HG03520 (cell line): ENCODE data around the gene INS.
"Not testable (repeated sequence)": the region's sequence is repeated elsewhere in the genome, so short reads cannot be mapped to it uniquely, and the experiment has no call there.

Experiments
- ATAC-seq: cut with Tn5 transposase; IDR thresholded peaks from one replicate; pipeline ENCODE4 v1.9.1; 2021; ENCODE audit warnings: mild to moderate bottlenecking, moderate library complexity; ENCODE audit not compliant: unreplicated experiment

INS gene

GRCh38 chr11:2135648-2136201 is 25.3 kb downstream of the INS start:
- no peak for ATAC-seq

DNA sequence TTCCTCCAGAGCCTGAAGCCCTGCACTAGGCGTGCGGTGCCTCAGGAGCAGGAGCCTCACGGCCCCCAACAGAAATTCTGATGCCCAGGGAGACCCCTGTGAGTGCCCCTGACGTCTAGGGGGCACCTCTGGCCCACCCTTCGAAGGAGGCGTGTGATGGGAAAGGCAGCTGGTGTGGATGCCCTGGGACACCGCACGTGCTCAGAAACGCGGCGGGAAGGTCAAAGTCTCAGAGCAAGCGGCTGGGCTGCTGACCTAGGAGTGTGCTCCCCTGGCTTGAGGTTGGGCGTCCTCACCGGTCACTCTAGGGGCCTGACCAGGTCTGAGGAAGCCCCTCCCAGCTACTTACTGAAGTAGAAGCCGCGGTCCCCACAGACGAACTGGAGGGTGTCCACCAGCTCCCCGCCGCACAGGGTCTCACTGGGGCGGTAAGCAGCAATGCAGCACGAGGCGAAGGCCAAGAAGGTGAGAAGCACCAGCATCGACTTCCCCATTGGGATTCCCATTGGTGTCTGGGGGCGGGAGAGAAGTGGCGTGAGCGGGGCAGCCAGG is 25.9 kb downstream of the INS start:
- no peak for ATAC-seq

DNA sequence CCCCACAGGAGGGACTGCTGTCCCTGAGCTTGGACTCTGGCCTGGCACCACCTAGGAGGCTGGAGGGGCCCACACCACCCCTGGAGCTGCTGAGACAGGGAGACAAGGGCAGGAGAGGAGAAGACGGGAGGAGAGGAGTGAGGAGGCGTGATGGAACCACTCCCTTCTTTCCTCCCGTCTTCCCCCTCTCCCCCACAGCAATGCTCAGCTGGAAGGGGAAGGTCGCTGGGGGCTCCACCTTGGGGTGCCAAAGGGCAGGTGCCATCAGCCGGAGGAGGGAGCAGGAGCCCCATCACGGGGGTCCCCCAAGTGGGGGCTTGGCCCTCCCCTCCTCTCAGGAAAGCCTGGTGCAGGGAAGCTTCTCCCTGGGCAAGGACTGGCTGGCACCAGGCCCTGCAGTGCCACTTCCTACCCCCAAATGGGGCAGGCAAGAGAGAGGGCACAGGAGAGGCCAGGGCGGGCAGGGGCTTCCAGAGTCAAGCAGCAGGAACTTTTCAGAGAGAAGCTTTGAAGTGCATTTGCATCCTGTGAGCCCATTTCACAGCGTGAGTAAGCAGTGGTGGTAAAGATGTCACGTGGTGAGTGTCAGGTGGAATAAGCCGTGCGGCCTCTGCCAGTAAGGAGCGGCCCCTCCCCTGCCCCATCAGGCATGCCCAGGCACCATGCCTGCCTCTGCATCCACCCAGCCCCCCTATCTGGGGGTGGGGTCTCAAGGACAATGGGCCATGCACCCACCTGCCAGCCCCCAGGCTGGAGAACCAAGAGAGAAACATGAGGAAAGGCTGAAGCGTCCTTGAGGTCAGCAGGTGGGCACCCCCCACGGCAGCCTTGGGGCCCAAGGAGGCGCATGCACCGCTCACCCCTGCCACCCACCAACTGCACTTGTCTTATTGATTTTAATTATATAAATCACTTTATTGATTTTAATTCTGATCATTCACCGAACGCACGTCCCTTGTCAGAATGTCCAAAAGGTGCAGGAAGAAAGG is 26.7 kb downstream of the INS start:
- ATAC-seq = no peak

GRCh38 chr11:2133241-2134021 is 27.6 kb downstream of the INS start:
- ATAC-seq = no peak

DNA sequence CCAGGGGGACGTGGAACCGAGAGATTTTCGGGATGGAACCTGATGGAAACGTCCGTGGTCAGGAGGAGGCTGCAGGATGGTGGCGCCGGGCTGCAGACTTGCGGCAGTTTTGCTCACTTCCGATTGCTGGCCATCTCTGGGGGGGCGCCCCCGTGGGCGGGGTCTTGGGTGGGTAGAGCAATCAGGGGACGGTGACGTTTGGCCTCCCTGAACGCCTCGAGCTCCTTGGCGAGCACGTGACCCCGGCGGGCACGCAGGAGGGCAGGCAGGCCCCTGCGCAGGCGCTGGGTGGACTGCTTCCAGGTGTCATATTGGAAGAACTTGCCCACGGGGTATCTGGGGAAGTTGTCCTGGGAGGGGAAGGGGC is 28.2 kb downstream of the INS start:
- no peak for ATAC-seq

- no peak for ATAC-seq
These were observed 28.8 kb downstream of the INS start for GRCh38 chr11:2132246-2132645.

GRCh38 chr11:2131371-2132236 is 29.4 kb downstream of the INS start:
- ATAC-seq = no peak

GRCh38 chr11:2130881-2131352 is 30.1 kb downstream of the INS start:
- no peak for ATAC-seq

DNA sequence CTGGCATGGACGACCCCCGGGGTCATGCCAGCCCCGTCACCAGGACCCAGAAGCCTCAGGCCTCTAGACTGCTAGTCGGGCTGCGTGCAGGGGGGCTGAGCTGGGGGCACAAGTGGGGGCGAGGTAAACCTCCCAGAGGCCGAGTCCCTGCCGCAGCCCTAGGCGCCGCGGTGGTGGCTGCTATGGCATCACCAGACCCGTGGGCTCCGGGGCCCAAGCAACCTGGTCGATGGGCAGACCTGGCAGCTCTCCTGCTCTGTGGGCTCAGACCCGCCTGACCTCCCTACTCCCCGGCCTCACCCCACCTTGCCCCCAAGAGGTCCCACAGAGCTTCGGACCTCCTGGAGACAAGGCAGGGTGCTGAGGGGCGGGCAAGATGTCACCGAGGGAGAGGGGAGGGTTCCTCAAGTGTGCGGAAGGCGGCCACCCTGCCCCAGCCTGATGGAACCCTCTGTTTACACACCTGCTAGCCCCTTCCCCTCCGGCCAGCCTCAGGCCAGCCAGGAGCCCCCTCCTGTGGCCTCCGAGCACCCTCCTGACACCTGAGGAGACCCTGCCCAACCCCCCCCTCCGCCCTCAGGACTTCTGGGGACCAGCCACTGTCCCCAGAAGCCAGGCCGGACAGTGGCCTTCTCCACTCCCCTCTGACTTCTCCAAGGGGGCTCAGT is 31.2 kb downstream of the INS start:
- ATAC-seq = no peak

- ATAC-seq = no peak
These were observed 31.7 kb downstream of the INS start for GRCh38 chr11:2129308-2129698.

DNA sequence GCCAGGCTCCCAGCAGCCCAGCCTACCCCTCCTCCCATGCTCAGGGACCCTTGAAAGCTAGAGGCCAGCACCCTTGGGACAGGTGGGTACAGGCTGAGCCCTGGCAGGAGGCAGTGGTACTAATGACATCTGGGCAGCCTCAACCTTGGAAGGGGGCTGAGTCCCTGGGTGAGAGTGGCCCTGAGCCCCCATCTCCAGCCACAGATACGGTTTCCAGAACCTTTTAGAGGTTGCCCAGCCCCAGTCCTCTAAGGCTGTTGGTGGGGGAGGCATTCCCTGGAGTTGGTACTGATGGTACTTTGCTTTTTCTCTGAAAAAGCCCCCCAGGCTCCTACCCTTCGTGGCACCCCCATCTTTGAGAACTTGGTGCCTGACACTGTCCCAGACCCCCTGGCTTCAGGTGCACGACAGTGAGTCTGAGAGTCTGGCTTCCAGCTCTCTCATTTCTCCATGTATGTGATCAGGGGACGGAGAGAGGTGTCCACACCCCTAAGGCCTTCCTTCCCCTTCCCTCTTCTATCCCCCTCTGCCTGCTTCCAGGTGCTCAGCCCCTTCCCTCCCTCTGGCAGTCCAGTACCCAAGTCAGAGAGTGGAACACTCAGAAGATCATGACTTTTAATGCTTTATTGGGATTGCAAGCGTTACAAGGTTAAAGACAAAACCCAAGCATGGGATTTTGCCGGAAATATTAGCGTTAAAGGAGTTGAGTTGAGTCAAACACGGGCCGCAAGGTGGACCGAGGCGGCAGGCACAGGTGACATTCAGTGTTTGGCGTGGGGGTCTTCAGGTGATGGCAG is 32.3 kb downstream of the INS start:
- ATAC-seq = no peak

GRCh38 chr11:2128130-2128510 is 32.9 kb downstream of the INS start:
- no peak for ATAC-seq

GRCh38 chr11:2127482-2128129 is 33.4 kb downstream of the INS start:
- ATAC-seq = no peak

- ATAC-seq = no peak
These were observed 34.4 kb downstream of the INS start for GRCh38 chr11:2126520-2127085.

- ATAC-seq = not testable (repeated sequence)
These were observed 36.1 kb downstream of the INS start for GRCh38 chr11:2124736-2125484.

DNA sequence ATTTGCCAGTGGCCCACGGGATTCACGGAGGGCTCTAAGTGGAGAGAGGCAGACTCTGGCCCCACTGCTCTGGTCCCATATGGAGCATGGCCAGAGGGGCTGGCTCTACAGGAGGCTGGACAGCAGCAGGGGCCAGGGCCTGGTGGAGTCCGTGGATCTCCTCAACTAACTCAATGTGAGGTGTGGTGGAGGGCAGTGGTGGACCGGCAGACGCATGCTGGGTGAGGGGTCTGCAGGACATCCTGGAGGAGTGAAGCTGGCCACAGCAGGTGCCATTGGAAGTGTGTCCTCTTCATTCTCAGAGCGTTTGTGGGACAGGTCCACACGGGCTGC is 37.4 kb downstream of the INS start:
- ATAC-seq = no peak

GRCh38 chr11:2122907-2123627 is 37.9 kb downstream of the INS start:
- ATAC-seq = no peak
